A673 (cell line): ENCODE measurements around the gene MAGI1. TPM values are rescaled to one million over a fixed set of nuclear protein-coding genes. Genes with fewer than 3 reads are reported as not detected.

Experiments used
- BruUV-seq: library from RNA; stranded (reverse); fragments of 400-500 nt; replicated peaks from 2 replicates; lab custom pipeline; 2021; lab: Mats Ljungman, UMichigan
- CTCF ChIA-PET: fragments of 300-600 bp; sonication (Branson Sonifier 250); formaldehyde crosslinking; loops from one replicate; lab custom pipeline; 2022; ENCODE audit warnings: antibody characterized with exemption; lab: Charles Lee
- POLR2A ChIA-PET: fragments of 300-600 bp; sonication (Branson Sonifier 250); formaldehyde crosslinking; loops from one replicate; lab custom pipeline; 2022; ENCODE audit warnings: antibody characterized with exemption; ENCODE audit not compliant: low non-redundant PET; lab: Charles Lee
- DNase-seq: peaks from one replicate; pipeline ENCODE4 v3.0.0-alpha.2; 2015; ENCODE audit warnings: low spot score
- H3K27ac ChIP-seq: fragments of 200-600 bp; sonication (generic); 2 replicates; pipeline ENCODE4 v1.5.1; 2016; ENCODE audit warnings: mixed run types, low read depth, mild to moderate bottlenecking, mixed read lengths, antibody characterized with exemption, low read length; ENCODE audit not compliant: poor library complexity, severe bottlenecking
- H3K27me3 ChIP-seq: fragments of 200-600 bp; sonication (generic); replicated peaks from 2 replicates; pipeline ENCODE4 v1.6.1; 2017; ENCODE audit warnings: mixed run types, low read depth, mild to moderate bottlenecking, mixed read lengths, antibody characterized with exemption, low read length; ENCODE audit not compliant: insufficient read depth, poor library complexity
- H3K36me3 ChIP-seq: fragments of 200-600 bp; sonication (generic); 2 replicates; pipeline ENCODE4 v1.6.1; 2016; ENCODE audit warnings: mixed run types, mild to moderate bottlenecking, mixed read lengths, antibody characterized with exemption, low read length; ENCODE audit not compliant: insufficient read depth, poor library complexity, severe bottlenecking
- H3K4me1 ChIP-seq: fragments of 200-600 bp; sonication (generic); 2 replicates; pipeline ENCODE4 v1.6.1; 2017; ENCODE audit warnings: mixed run types, mild to moderate bottlenecking, mixed read lengths, antibody characterized with exemption, low read length; ENCODE audit not compliant: insufficient read depth, poor library complexity, severe bottlenecking
- H3K4me3 ChIP-seq: fragments of 200-600 bp; sonication (generic); 2 replicates; pipeline ENCODE4 v1.5.1; 2016; ENCODE audit warnings: low read depth, mixed run types, mild to moderate bottlenecking, mixed read lengths, low read length; ENCODE audit not compliant: poor library complexity, severe bottlenecking
- H3K9me3 ChIP-seq: fragments of 200-600 bp; sonication (generic); 2 replicates; pipeline ENCODE4 v1.6.1; 2016; ENCODE audit warnings: mixed run types, low read depth, mild to moderate bottlenecking, mixed read lengths, antibody characterized with exemption, low read length; ENCODE audit not compliant: poor library complexity, severe bottlenecking
- CTCF ChIP-seq: fragments of 300-800, 200-600 bp; sonication (generic); conservative IDR thresholded peaks from 2 replicates; pipeline ENCODE4 v1.5.1; 2017; ENCODE audit warnings: low read depth, mild to moderate bottlenecking, antibody characterized with exemption, low read length, moderate library complexity, mixed read lengths
- EZH2 ChIP-seq: fragments of 200-600 bp; sonication (generic); IDR thresholded peaks from 2 replicates; pipeline ENCODE4 v1.6.1; 2017; ENCODE audit warnings: borderline replicate concordance, low read depth, mild to moderate bottlenecking, mixed read lengths, antibody characterized with exemption, low read length; ENCODE audit not compliant: poor library complexity, severe bottlenecking
- intact Hi-C: fragments of 100-400 bp; cut with micrococcal nuclease; formaldehyde crosslinking; loops from one replicate; pipeline ENCODE4 v1.10.0; 2022; ENCODE audit not compliant: unreplicated experiment
- total RNA-seq: library from RNA; stranded (reverse); gene quantifications from 2 replicates; pipeline ENCODE4 v1.2.3, GENCODE V29; 2021

Gene MAGI1
- total RNA-seq, 1 experiment from 2014 or later: 30.5 TPM

- Histone ChIP-seq H3K27ac (no peak overlapping the region), H3K4me3 (no peak overlapping the region), H3K4me1 (no peaks in the 10 kb centered on the region), H3K36me3 (no peaks in the 10 kb centered on the region), H3K27me3 (no peaks in the 10 kb centered on the region), H3K9me3 (no peaks in the 10 kb centered on the region)
- DNase-seq: no peak
- intact Hi-C loops: no loop called here
- TF ChIP-seq EZH2 (no peak), CTCF (no peak)
- CTCF ChIA-PET: no interaction called here
- no TSS peak for BruUV-seq
- POLR2A ChIA-PET: no interaction called here
Measured at GRCh38 chr3:65662095-65662494, 376.6 kb downstream of the MAGI1 start.

- BruUV-seq: no TSS peak
- Histone ChIP-seq H3K27me3 (no peaks in the 10 kb centered on the region), H3K36me3 (no peaks in the 10 kb centered on the region), H3K4me1 (no peaks in the 10 kb centered on the region), H3K4me3 (no peak overlapping the region), H3K27ac (no peak overlapping the region), H3K9me3 (no peaks in the 10 kb centered on the region)
- ChIA-PET POLR2A (interaction anchor here (0.7 kb wide), 1 partner anchor 10 kb away, joined by 4 read pairs; no protein-coding TSS in a partner anchor), CTCF (no interaction called here)
- intact Hi-C loops: no loop called here
- no peak for DNase-seq
- no peak for TF ChIP-seq EZH2
- no peak for TF ChIP-seq CTCF
Measured at GRCh38 chr3:65660000-65660598, 378.6 kb downstream of the MAGI1 start.

- BruUV-seq: no TSS peak
Measured at GRCh38 chr3:65659396-65659795, 379.3 kb downstream of the MAGI1 start.

More at GRCh38 chr3:65659396-65659795, 379.3 kb downstream of the MAGI1 start:
- no peaks in the 10 kb centered on the region for H3K9me3 ChIP-seq
- ChIA-PET POLR2A (no interaction called here), CTCF (no interaction called here)
- no peaks in the 10 kb centered on the region for H3K4me1 ChIP-seq
- no peak for DNase-seq
- no peaks in the 10 kb centered on the region for H3K36me3 ChIP-seq
- H3K27me3 ChIP-seq: no peaks in the 10 kb centered on the region
- H3K4me3 ChIP-seq: no peak overlapping the region
- TF ChIP-seq EZH2 (no peak), CTCF (no peak)
- intact Hi-C loops: no loop called here
- H3K27ac ChIP-seq: no peak overlapping the region
